GM10847 (cell line): Measurements from ENCODE around the gene B4GALNT2.

ENCODE experiments used
- POLR2A ChIP-seq: IDR thresholded peaks from 2 replicates; pipeline ENCODE4 v1.6.1; 2011; ENCODE audit not compliant: insufficient read length; ENCODE audit errors: extremely low read depth

The B4GALNT2 gene

GRCh38 chr17:49197346-49197998, 64.9 kb downstream of the B4GALNT2 start:
- TF ChIP-seq POLR2A = no peak

- TF ChIP-seq POLR2A = no peak
These were observed 65.6 kb downstream of the B4GALNT2 start for GRCh38 chr17:49198211-49198610.

- no peak for TF ChIP-seq POLR2A
These were observed 68.0 kb downstream of the B4GALNT2 start for GRCh38 chr17:49200423-49201083.

GRCh38 chr17:49201481-49201927, 68.9 kb downstream of the B4GALNT2 start:
- no peak for TF ChIP-seq POLR2A

GRCh38 chr17:49203796-49204195, 71.2 kb downstream of the B4GALNT2 start:
- no peak for TF ChIP-seq POLR2A

- TF ChIP-seq POLR2A = no peak
These were observed 71.9 kb downstream of the B4GALNT2 start for GRCh38 chr17:49204516-49204915.

- no peak for TF ChIP-seq POLR2A
These were observed 76.5 kb downstream of the B4GALNT2 start for GRCh38 chr17:49209061-49209571.

GRCh38 chr17:49210158-49211029, 77.8 kb downstream of the B4GALNT2 start, which contains the start of the genes ABI3 and GNGT2:
TSS of gene ABI3 (plus strand) at chr17:49210707. CDS start at chr17:49210725, 18 bp downstream.
TSS of gene GNGT2 (minus strand) at chr17:49210574. CDS start at chr17:49207422, 3,152 bp downstream.
- peak; percentile 93 for TF ChIP-seq POLR2A

- TF ChIP-seq POLR2A = no peak
These were observed 80.8 kb downstream of the B4GALNT2 start for GRCh38 chr17:49213399-49213798.

GRCh38 chr17:49213847-49214246, 81.3 kb downstream of the B4GALNT2 start:
- TF ChIP-seq POLR2A = no peak

GRCh38 chr17:49214676-49215360, 82.2 kb downstream of the B4GALNT2 start:
- TF ChIP-seq POLR2A = no peak

GRCh38 chr17:49216482-49216881, 83.9 kb downstream of the B4GALNT2 start:
- no peak for TF ChIP-seq POLR2A

- TF ChIP-seq POLR2A = no peak
These were observed 84.5 kb downstream of the B4GALNT2 start for GRCh38 chr17:49216953-49217650.
